Measurements from ENCODE around the gene GPR183. TPM values are rescaled to one million over a fixed set of nuclear protein-coding genes. Genes with fewer than 3 reads are reported as not detected.

The GPR183 gene
- total and polyA plus RNA-seq, 10 of the 15 experiments (the other 5 are each of a cell fraction or from before 2014, with no cell fraction given): 134 to 669 (median 225) TPM

DNA sequence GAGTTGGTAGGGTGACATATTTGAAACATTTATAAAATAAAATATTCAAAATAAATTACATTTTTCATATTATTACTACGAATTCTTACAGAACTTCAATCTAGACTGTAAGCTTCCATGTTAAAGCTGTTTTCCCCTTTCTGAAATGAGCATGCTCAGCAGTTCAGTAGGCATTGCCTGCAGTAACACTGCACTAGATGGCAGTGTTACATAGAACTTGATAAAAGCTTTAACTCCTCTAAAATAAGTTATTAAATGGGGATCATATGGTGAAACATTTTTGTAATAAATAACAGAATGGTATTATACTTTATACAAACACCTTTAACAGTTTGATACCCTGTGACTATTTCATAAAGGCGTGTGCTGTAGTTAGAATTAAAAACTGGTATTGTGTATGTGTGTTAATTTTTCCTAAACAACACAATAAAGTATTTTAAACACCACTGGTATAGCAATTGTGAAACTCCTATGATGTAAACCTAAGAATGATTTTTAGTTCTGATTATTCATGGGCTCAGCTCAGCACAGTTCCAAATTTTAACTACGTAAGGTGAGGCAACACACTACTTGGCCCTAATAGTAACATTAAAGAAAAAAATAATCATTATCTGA lies 37.5 kb downstream of the GPR183 start (continued):
- TF ChIP-seq, protein P1, sequence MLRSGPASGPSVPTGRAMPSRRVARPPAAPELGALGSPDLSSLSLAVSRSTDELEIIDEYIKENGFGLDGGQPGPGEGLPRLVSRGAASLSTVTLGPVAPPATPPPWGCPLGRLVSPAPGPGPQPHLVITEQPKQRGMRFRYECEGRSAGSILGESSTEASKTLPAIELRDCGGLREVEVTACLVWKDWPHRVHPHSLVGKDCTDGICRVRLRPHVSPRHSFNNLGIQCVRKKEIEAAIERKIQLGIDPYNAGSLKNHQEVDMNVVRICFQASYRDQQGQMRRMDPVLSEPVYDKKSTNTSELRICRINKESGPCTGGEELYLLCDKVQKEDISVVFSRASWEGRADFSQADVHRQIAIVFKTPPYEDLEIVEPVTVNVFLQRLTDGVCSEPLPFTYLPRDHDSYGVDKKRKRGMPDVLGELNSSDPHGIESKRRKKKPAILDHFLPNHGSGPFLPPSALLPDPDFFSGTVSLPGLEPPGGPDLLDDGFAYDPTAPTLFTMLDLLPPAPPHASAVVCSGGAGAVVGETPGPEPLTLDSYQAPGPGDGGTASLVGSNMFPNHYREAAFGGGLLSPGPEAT (IDR thresholded peaks at IDR 0.05; ENCODE audit: low read depth): no peak
- TF ChIP-seq STAT1 (conservative IDR thresholded peaks at IDR 0.05) (no peak), SUZ12 (IDR thresholded peaks at IDR 0.05; ENCODE audit: unreplicated experiment) (no peak), CHD1 (IDR thresholded peaks at IDR 0.05; ENCODE audit: low read depth, low read length) (no peak), TCF3 (IDR thresholded peaks at IDR 0.05; ENCODE audit: borderline replicate concordance, insufficient read depth, low read depth, low read length) (no peak), ZNF207 (IDR thresholded peaks at IDR 0.05; ENCODE audit: borderline replicate concordance) (no peak), FOXM1 (IDR thresholded peaks at IDR 0.05; ENCODE audit: low read depth, low read length) (0 out of 2 replicates have a peak, but pooled peaks have one; percentile 17), BHLHE40 (IDR thresholded peaks at IDR 0.05; ENCODE audit: borderline replicate concordance in 1 of 2, low read depth in 2 of 2, low read length in 1 of 2) (no peak), ZBED1 (IDR thresholded peaks at IDR 0.05; ENCODE audit: borderline replicate concordance) (no peak), CREB1 (IDR thresholded peaks at IDR 0.05; ENCODE audit: low read depth) (0 out of 2 replicates have a peak, but pooled peaks have one; percentile 8), WRNIP1 (IDR thresholded peaks at IDR 0.05; ENCODE audit: borderline replicate concordance, low read depth, low read length) (no peak), BRCA1 (IDR thresholded peaks at IDR 0.05; ENCODE audit: low read depth, low read length) (no peak), ZNF217 (IDR thresholded peaks at IDR 0.05) (peak; percentile 46; the same call in 1 of the 2 replicates)
- TF ChIP-seq, protein P2, sequence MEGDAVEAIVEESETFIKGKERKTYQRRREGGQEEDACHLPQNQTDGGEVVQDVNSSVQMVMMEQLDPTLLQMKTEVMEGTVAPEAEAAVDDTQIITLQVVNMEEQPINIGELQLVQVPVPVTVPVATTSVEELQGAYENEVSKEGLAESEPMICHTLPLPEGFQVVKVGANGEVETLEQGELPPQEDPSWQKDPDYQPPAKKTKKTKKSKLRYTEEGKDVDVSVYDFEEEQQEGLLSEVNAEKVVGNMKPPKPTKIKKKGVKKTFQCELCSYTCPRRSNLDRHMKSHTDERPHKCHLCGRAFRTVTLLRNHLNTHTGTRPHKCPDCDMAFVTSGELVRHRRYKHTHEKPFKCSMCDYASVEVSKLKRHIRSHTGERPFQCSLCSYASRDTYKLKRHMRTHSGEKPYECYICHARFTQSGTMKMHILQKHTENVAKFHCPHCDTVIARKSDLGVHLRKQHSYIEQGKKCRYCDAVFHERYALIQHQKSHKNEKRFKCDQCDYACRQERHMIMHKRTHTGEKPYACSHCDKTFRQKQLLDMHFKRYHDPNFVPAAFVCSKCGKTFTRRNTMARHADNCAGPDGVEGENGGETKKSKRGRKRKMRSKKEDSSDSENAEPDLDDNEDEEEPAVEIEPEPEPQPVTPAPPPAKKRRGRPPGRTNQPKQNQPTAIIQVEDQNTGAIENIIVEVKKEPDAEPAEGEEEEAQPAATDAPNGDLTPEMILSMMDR (IDR thresholded peaks at IDR 0.05 in 2 of 3, conservative IDR thresholded peaks at IDR 0.05 in 1 of 3; ENCODE audit: control insufficient read depth in 2 of 3, extremely low read depth in 1 of 3, insufficient read depth in 1 of 3, low read depth in 3 of 3, low read length in 3 of 3): peak; percentile 74 to 85 (median 81)
- TF ChIP-seq, protein P3, sequence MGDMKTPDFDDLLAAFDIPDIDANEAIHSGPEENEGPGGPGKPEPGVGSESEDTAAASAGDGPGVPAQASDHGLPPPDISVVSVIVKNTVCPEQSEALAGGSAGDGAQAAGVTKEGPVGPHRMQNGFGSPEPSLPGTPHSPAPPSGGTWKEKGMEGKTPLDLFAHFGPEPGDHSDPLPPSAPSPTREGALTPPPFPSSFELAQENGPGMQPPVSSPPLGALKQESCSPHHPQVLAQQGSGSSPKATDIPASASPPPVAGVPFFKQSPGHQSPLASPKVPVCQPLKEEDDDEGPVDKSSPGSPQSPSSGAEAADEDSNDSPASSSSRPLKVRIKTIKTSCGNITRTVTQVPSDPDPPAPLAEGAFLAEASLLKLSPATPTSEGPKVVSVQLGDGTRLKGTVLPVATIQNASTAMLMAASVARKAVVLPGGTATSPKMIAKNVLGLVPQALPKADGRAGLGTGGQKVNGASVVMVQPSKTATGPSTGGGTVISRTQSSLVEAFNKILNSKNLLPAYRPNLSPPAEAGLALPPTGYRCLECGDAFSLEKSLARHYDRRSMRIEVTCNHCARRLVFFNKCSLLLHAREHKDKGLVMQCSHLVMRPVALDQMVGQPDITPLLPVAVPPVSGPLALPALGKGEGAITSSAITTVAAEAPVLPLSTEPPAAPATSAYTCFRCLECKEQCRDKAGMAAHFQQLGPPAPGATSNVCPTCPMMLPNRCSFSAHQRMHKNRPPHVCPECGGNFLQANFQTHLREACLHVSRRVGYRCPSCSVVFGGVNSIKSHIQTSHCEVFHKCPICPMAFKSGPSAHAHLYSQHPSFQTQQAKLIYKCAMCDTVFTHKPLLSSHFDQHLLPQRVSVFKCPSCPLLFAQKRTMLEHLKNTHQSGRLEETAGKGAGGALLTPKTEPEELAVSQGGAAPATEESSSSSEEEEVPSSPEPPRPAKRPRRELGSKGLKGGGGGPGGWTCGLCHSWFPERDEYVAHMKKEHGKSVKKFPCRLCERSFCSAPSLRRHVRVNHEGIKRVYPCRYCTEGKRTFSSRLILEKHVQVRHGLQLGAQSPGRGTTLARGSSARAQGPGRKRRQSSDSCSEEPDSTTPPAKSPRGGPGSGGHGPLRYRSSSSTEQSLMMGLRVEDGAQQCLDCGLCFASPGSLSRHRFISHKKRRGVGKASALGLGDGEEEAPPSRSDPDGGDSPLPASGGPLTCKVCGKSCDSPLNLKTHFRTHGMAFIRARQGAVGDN (IDR thresholded peaks at IDR 0.05): no peak
- TF ChIP-seq, protein P4, sequence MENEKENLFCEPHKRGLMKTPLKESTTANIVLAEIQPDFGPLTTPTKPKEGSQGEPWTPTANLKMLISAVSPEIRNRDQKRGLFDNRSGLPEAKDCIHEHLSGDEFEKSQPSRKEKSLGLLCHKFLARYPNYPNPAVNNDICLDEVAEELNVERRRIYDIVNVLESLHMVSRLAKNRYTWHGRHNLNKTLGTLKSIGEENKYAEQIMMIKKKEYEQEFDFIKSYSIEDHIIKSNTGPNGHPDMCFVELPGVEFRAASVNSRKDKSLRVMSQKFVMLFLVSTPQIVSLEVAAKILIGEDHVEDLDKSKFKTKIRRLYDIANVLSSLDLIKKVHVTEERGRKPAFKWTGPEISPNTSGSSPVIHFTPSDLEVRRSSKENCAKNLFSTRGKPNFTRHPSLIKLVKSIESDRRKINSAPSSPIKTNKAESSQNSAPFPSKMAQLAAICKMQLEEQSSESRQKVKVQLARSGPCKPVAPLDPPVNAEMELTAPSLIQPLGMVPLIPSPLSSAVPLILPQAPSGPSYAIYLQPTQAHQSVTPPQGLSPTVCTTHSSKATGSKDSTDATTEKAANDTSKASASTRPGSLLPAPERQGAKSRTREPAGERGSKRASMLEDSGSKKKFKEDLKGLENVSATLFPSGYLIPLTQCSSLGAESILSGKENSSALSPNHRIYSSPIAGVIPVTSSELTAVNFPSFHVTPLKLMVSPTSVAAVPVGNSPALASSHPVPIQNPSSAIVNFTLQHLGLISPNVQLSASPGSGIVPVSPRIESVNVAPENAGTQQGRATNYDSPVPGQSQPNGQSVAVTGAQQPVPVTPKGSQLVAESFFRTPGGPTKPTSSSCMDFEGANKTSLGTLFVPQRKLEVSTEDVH (IDR thresholded peaks at IDR 0.05; ENCODE audit: low read depth, partially characterized antibody): no peak
- TF ChIP-seq, protein P5, sequence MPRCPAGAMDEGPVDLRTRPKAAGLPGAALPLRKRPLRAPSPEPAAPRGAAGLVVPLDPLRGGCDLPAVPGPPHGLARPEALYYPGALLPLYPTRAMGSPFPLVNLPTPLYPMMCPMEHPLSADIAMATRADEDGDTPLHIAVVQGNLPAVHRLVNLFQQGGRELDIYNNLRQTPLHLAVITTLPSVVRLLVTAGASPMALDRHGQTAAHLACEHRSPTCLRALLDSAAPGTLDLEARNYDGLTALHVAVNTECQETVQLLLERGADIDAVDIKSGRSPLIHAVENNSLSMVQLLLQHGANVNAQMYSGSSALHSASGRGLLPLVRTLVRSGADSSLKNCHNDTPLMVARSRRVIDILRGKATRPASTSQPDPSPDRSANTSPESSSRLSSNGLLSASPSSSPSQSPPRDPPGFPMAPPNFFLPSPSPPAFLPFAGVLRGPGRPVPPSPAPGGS (IDR thresholded peaks at IDR 0.05; ENCODE audit: borderline replicate concordance, insufficient read depth, low read depth, low read length, poor library complexity, severe bottlenecking): no peak

All from GM12878 (cell line).